ENCODE data around the gene ALLC.

The ALLC gene

DNA sequence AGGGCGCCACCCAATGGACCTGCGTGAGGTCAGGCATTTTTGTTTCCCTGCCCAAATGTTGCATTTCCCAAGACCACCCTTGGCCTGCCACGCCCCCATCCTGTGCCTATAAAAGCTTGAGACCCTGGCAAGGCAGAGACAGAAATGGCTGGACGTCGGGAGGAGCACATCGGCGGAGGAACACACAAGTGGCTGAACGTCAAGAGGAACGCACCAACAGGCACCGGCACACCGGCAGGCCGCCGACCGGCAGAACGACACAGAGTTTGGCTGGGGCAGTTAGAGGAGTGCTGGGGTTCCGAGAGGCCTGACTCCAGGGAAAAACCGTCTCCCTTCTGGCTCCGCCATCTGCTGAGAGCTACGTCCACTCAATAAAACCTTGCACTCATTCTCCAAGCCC is 81.3 kb downstream of the ALLC start:
- H3K36me3 ChIP-seq (ENCODE audit: control insufficient read depth, insufficient read depth, low read length): no peaks in the 10 kb centered on the region
- peaks cover 2% of the 10 kb centered on the region; the same call in 1 of the 2 replicates for H3K27me3 ChIP-seq (replicated peaks; ENCODE audit: control insufficient read depth, insufficient read depth, low read length)
- DNase-seq (ENCODE audit: extremely low read depth, insufficient read length): no peak
- TF ChIP-seq, protein P1, sequence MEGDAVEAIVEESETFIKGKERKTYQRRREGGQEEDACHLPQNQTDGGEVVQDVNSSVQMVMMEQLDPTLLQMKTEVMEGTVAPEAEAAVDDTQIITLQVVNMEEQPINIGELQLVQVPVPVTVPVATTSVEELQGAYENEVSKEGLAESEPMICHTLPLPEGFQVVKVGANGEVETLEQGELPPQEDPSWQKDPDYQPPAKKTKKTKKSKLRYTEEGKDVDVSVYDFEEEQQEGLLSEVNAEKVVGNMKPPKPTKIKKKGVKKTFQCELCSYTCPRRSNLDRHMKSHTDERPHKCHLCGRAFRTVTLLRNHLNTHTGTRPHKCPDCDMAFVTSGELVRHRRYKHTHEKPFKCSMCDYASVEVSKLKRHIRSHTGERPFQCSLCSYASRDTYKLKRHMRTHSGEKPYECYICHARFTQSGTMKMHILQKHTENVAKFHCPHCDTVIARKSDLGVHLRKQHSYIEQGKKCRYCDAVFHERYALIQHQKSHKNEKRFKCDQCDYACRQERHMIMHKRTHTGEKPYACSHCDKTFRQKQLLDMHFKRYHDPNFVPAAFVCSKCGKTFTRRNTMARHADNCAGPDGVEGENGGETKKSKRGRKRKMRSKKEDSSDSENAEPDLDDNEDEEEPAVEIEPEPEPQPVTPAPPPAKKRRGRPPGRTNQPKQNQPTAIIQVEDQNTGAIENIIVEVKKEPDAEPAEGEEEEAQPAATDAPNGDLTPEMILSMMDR (IDR thresholded peaks at IDR 0.05; ENCODE audit: insufficient read depth, low read length, poor library complexity, severe bottlenecking): no peak
- H3K4me3 ChIP-seq (replicated peaks; ENCODE audit: low read depth, low read length): no peak overlapping the region

DNA sequence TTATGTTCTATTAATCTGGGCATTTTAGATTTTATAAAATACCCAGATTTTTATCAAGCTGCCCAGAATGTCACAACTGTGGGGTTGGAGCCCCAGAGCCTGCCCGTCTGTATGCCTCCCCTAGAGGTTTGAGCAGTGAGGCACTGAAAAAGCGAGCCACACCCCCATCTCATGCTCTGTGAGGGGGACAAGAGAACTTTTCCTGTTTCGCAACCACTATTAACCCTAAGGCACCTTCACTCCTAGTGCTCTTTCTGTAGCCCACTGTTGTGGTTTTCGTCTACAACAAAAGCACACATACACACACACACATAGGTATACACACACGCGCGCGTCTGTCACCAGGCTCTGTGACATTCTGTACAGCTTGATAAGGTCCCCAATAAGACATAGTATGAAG is 83.4 kb downstream of the ALLC start:
- H3K4me3 ChIP-seq (replicated peaks; ENCODE audit: low read depth, low read length): no peak overlapping the region
- no peak for DNase-seq (ENCODE audit: extremely low read depth, insufficient read length)
- TF ChIP-seq, protein P1 (IDR thresholded peaks at IDR 0.05; ENCODE audit: insufficient read depth, low read length, poor library complexity, severe bottlenecking): no peak
- H3K27me3 ChIP-seq (replicated peaks; ENCODE audit: control insufficient read depth, insufficient read depth, low read length): no peaks in the 10 kb centered on the region; the same call in 1 of the 2 replicates
- no peaks in the 10 kb centered on the region for H3K36me3 ChIP-seq (ENCODE audit: control insufficient read depth, insufficient read depth, low read length)

DNA sequence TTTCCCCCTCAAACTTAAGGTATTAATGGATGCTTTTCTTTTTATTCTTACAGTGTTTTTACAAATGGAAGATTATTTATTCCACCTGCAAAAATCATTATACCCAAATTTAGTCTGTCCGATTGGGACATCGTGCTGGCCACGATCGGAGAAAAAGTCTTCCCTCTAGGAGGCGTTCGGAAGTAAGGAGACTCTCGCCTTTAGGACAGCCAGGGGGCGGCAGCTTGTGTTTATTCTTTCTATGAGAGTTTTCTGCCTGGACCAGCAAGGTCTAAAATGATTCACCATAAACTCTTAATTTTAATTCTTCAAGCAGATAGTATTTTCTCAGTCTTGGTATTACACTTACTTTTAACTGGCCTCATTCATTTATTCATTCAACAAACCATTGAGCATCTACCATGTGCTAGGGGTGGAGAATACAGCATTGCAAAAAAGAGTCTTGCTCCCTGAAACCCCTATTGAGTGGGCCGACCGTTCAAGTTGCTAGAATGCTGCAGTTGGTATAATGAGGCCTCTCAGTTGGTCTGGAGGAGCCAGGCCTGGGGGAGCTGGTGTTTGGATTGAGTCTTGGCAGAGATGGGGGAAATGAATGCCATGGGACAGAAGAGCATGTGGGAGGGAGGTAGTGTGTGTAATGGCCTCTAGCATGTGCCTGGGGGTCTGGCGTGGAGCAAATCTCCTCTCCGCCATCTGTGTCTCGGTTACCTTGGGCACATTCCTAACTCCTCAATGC is 84.0 kb downstream of the ALLC start:
- TF ChIP-seq, protein P1 (IDR thresholded peaks at IDR 0.05; ENCODE audit: insufficient read depth, low read length, poor library complexity, severe bottlenecking): no peak
- Histone ChIP-seq H3K4me3 (replicated peaks; ENCODE audit: low read depth, low read length) (no peak overlapping the region), H3K27me3 (replicated peaks; ENCODE audit: control insufficient read depth, insufficient read depth, low read length) (no peaks in the 10 kb centered on the region; the same call in 1 of the 2 replicates), H3K36me3 (ENCODE audit: control insufficient read depth, insufficient read depth, low read length) (no peaks in the 10 kb centered on the region)
- no peak for DNase-seq (ENCODE audit: extremely low read depth, insufficient read length)

DNA sequence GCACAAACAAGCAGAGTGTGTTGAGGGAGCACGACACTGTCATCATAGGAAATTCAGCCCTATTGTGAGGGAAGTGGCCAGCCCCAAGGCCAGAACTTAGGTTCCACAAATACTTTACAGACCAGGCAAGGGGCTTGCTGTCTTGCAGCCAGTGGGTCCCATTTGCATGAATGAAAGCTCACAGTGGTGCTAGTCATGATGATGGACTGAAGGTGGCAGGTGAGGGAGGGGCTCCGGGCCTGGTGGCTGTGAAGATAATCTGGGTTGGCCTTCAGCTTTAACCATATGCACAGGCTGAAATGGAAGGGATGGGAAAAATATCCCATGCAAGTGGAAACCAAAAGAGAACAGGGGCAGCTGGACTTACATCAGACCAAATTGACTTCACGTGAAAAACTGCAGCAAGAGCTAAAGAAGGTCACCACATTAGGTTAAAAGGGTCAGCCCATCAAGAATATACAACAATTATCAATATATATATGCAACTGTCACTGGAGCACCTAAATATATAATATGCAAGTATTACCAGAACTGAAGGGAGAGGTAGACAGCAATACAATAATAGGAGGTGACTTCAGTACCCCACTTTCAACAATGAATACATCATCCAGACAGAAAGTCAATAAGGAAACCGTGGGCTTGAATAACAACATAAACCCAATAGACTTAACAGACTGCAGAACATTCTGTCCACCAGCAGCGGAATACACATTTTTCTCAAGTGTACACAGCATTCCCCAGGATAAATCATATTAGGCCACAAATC is 84.9 kb downstream of the ALLC start:
- Histone ChIP-seq H3K36me3 (ENCODE audit: control insufficient read depth, insufficient read depth, low read length) (no peaks in the 10 kb centered on the region), H3K27me3 (replicated peaks; ENCODE audit: control insufficient read depth, insufficient read depth, low read length) (no peaks in the 10 kb centered on the region; the same call in 1 of the 2 replicates), H3K4me3 (replicated peaks; ENCODE audit: low read depth, low read length) (no peak overlapping the region)
- TF ChIP-seq, protein P1 (IDR thresholded peaks at IDR 0.05; ENCODE audit: insufficient read depth, low read length, poor library complexity, severe bottlenecking): no peak
- no peak for DNase-seq (ENCODE audit: extremely low read depth, insufficient read length)

DNA sequence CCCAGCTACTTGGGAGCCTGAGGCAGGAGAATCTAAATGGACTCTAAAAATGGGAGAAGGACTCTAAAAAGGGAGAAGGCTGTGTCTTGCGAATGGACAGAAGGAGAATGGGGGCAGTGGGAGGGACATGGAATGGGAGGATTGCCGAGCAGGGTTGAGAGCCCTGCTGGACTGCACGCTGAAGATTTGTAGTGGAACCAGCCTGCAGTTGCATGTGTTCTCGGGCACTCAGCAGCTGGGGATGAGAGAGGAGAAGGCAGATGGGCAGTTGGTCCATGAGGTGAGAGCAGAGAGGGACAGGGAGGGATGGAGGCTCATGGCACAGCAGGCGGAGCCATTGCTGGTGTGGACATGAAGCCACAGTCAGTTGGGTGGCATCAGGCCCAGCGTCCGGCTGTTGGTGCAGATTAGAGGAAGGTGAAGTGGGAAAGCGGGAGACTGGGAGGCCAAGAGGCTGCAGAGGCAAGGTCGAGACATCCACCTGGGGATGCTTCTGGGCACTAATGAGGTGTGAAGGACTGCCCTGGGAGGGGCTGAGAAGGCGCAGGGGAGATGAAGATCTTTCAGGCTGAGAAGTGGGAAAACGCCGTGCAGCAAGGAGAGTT is 86.1 kb downstream of the ALLC start:
- DNase-seq (ENCODE audit: extremely low read depth, insufficient read length): no peak
- H3K27me3 ChIP-seq (replicated peaks; ENCODE audit: control insufficient read depth, insufficient read depth, low read length): no peaks in the 10 kb centered on the region; the same call in 1 of the 2 replicates
- TF ChIP-seq, protein P1 (IDR thresholded peaks at IDR 0.05; ENCODE audit: insufficient read depth, low read length, poor library complexity, severe bottlenecking): no peak

More for the DNA sequence above, 86.1 kb downstream of the ALLC start:
- H3K4me3 ChIP-seq (replicated peaks; ENCODE audit: low read depth, low read length): no peak overlapping the region
- no peaks in the 10 kb centered on the region for H3K36me3 ChIP-seq (ENCODE audit: control insufficient read depth, insufficient read depth, low read length)
